ENCODE data around the gene TBXAS1. TPM values are rescaled to one million over a fixed set of nuclear protein-coding genes. Genes with fewer than 3 reads are reported as not detected.

The TBXAS1 gene
- total RNA-seq, 5 donors from 2014 or later (not counting 1 experiment from before 2014, with no cell fraction given), result 5.2 to 14.2 (median 7.3) TPM

GRCh38 chr7:139808846-139809442 is 20.1 kb upstream of the TBXAS1 start:
- Mint-ChIP-seq H3K36me3 (no peaks in the 10 kb centered on the region), H3K4me1 (peaks cover 4% of the 10 kb centered on the region in 3 donors), H3K27me3 (peaks cover 0 to 5% of the 10 kb centered on the region in 2 donors), H3K4me3 (no peak overlapping the region), H3K9me3 (no peaks in the 10 kb centered on the region), H3K27ac (no peak overlapping the region)
- no peaks in the 10 kb centered on the region for H3K36me3 ChIP-seq (ENCODE audit: control insufficient read depth in 2 of 2, extremely low read depth in 1 of 2, insufficient read depth in 1 of 2, low read length in 1 of 2)
- DNase-seq, result no peak
- ChIA-PET CTCF (interaction anchor here in 1 of 2 donors (0.6 kb wide), 1 partner anchor 71 kb away, joined by 4 read pairs; no protein-coding TSS in a partner anchor), POLR2A (interaction anchor here in 1 of 2 donors (0.5 kb wide), 2 partner anchors 187 to 264 kb away, joined by 3 to 4 read pairs; no protein-coding TSS in a partner anchor)
- H3K27me3 ChIP-seq (replicated peaks in 1 of 2; ENCODE audit: control insufficient read depth in 2 of 2, extremely low read depth in 1 of 2, insufficient read depth in 2 of 2, low read length in 1 of 2), result peaks cover 0 to 4% of the 10 kb centered on the region in 2 experiments
- H3K4me3 ChIP-seq (ENCODE audit: control insufficient read depth in 1 of 2, extremely low read depth in 1 of 2, low read length in 1 of 2), result no peak overlapping the region
- no peak for ATAC-seq (replicated peaks in 1 of 4)
- H3K9me3 ChIP-seq, result no peaks in the 10 kb centered on the region
- H3K27ac ChIP-seq (ENCODE audit: low read length), result no peak overlapping the region
- H3K4me1 ChIP-seq (ENCODE audit: control insufficient read depth in 1 of 2, extremely low read depth in 1 of 2, insufficient read depth in 2 of 2, low read length in 2 of 2), result no peaks in the 10 kb centered on the region

- Mint-ChIP-seq H3K36me3 (no peaks in the 10 kb centered on the region), H3K27me3 (peaks cover 0 to 5% of the 10 kb centered on the region in 2 donors), H3K4me1 (peaks cover 4 to 6% (median 6%) of the 10 kb centered on the region in 3 donors), H3K4me3 (no peak overlapping the region), H3K27ac (no peak overlapping the region), H3K9me3 (no peaks in the 10 kb centered on the region)
- ATAC-seq (replicated peaks in 1 of 4) (no peak), DNase-seq (no peak)
- Histone ChIP-seq H3K27me3 (replicated peaks in 1 of 2; ENCODE audit: control insufficient read depth in 2 of 2, extremely low read depth in 1 of 2, insufficient read depth in 2 of 2, low read length in 1 of 2) (peaks cover 0 to 4% of the 10 kb centered on the region in 2 experiments), H3K27ac (ENCODE audit: low read length) (no peak overlapping the region), H3K4me3 (ENCODE audit: control insufficient read depth in 1 of 2, extremely low read depth in 1 of 2, low read length in 1 of 2) (no peak overlapping the region), H3K4me1 (ENCODE audit: control insufficient read depth in 1 of 2, extremely low read depth in 1 of 2, insufficient read depth in 2 of 2, low read length in 2 of 2) (no peaks in the 10 kb centered on the region), H3K9me3 (no peaks in the 10 kb centered on the region), H3K36me3 (ENCODE audit: control insufficient read depth in 2 of 2, extremely low read depth in 1 of 2, insufficient read depth in 1 of 2, low read length in 1 of 2) (no peaks in the 10 kb centered on the region)
- WGBS (ENCODE audit: insufficient coverage), result 17% methylated on average over 1 of the region's 2 CpGs
- POLR2A ChIA-PET, result interaction anchor here in 1 of 2 donors (0.6 kb wide), 1 partner anchor 72 kb away, joined by 4 read pairs; no protein-coding TSS in a partner anchor
- CTCF ChIA-PET, result no interaction called here
These were observed 18.0 kb upstream of the TBXAS1 start for GRCh38 chr7:139811066-139811465.

GRCh38 chr7:139813151-139813550 is 15.9 kb upstream of the TBXAS1 start:
- WGBS (ENCODE audit: insufficient coverage), result 93% methylated on average over 5 of the region's 6 CpGs
- H3K9me3 Mint-ChIP-seq, result peaks cover 0 to 4% (median 0%) of the 10 kb centered on the region in 3 donors
- H3K9me3 ChIP-seq, result no peaks in the 10 kb centered on the region
- no peak overlapping the region for H3K4me3 Mint-ChIP-seq
- H3K4me1 Mint-ChIP-seq, result peaks cover 4 to 6% (median 6%) of the 10 kb centered on the region in 3 donors
- ATAC-seq (replicated peaks in 1 of 4) (no peak), DNase-seq (no peak)
- POLR2A ChIA-PET, result no interaction called here
- CTCF ChIA-PET, result no interaction called here
- peaks cover 0 to 6% of the 10 kb centered on the region in 2 experiments for H3K27me3 ChIP-seq (replicated peaks in 1 of 2; ENCODE audit: control insufficient read depth in 2 of 2, extremely low read depth in 1 of 2, insufficient read depth in 2 of 2, low read length in 1 of 2)
- H3K4me1 ChIP-seq (ENCODE audit: control insufficient read depth in 1 of 2, extremely low read depth in 1 of 2, insufficient read depth in 2 of 2, low read length in 2 of 2), result no peaks in the 10 kb centered on the region
- H3K27me3 Mint-ChIP-seq, result peaks cover 0 to 4% of the 10 kb centered on the region in 2 donors
- no peaks in the 10 kb centered on the region for H3K36me3 Mint-ChIP-seq
- no peak overlapping the region for H3K27ac Mint-ChIP-seq
- no peaks in the 10 kb centered on the region for H3K36me3 ChIP-seq (ENCODE audit: control insufficient read depth in 2 of 2, extremely low read depth in 1 of 2, insufficient read depth in 1 of 2, low read length in 1 of 2)
- H3K27ac ChIP-seq (ENCODE audit: low read length), result no peak overlapping the region
- H3K4me3 ChIP-seq (ENCODE audit: control insufficient read depth in 1 of 2, extremely low read depth in 1 of 2, low read length in 1 of 2), result no peak overlapping the region

- Histone ChIP-seq H3K36me3 (ENCODE audit: control insufficient read depth in 2 of 2, extremely low read depth in 1 of 2, insufficient read depth in 1 of 2, low read length in 1 of 2) (no peaks in the 10 kb centered on the region), H3K9me3 (no peaks in the 10 kb centered on the region), H3K4me3 (ENCODE audit: control insufficient read depth in 1 of 2, extremely low read depth in 1 of 2, low read length in 1 of 2) (no peak overlapping the region), H3K4me1 (ENCODE audit: control insufficient read depth in 1 of 2, extremely low read depth in 1 of 2, insufficient read depth in 2 of 2, low read length in 2 of 2) (no peaks in the 10 kb centered on the region), H3K27me3 (replicated peaks in 1 of 2; ENCODE audit: control insufficient read depth in 2 of 2, extremely low read depth in 1 of 2, insufficient read depth in 2 of 2, low read length in 1 of 2) (peaks cover 0 to 6% of the 10 kb centered on the region in 2 experiments), H3K27ac (ENCODE audit: low read length) (no peak overlapping the region)
- no peak overlapping the region for H3K27ac Mint-ChIP-seq
- WGBS (ENCODE audit: insufficient coverage), result no CpG with 5 or more reads among the region's 2 CpGs
- peaks cover 4 to 6% (median 6%) of the 10 kb centered on the region in 3 donors for H3K4me1 Mint-ChIP-seq
- H3K4me3 Mint-ChIP-seq, result no peak overlapping the region
- DNase-seq (no peak), ATAC-seq (replicated peaks in 1 of 4) (peak; percentile 37 to 56 (median 50))
- ChIA-PET CTCF (interaction anchor here in 1 of 2 donors (0.6 kb wide), 1 partner anchor 10 kb away, joined by 3 read pairs; no protein-coding TSS in a partner anchor), POLR2A (no interaction called here)
- H3K9me3 Mint-ChIP-seq, result peaks cover 0 to 4% (median 0%) of the 10 kb centered on the region in 3 donors
- no peaks in the 10 kb centered on the region for H3K36me3 Mint-ChIP-seq
- peaks cover 0 to 2% of the 10 kb centered on the region in 2 donors for H3K27me3 Mint-ChIP-seq
These were observed 15.4 kb upstream of the TBXAS1 start for GRCh38 chr7:139813689-139814088.

GRCh38 chr7:139817249-139817648 is 11.8 kb upstream of the TBXAS1 start:
- POLR2A ChIA-PET, result no interaction called here

GRCh38 chr7:139820089-139820488 is 9.0 kb upstream of the TBXAS1 start:
- H3K4me3 Mint-ChIP-seq, result no peak overlapping the region
- no peaks in the 10 kb centered on the region for H3K9me3 ChIP-seq
- H3K36me3 Mint-ChIP-seq, result no peaks in the 10 kb centered on the region
- no peak overlapping the region for H3K4me3 ChIP-seq (ENCODE audit: control insufficient read depth in 1 of 2, extremely low read depth in 1 of 2, low read length in 1 of 2)
- H3K27ac Mint-ChIP-seq, result no peak overlapping the region
- peaks cover 0 to 4% (median 0%) of the 10 kb centered on the region in 3 donors for H3K9me3 Mint-ChIP-seq
- 94% methylated on average over 4 of the region's 4 CpGs for WGBS (ENCODE audit: insufficient coverage)
- DNase-seq, result peak in 9 of 35 experiments; percentile 4 to 44 (median 28)
- no peak overlapping the region for H3K27ac ChIP-seq (ENCODE audit: low read length)
- no peaks in the 10 kb centered on the region for H3K36me3 ChIP-seq (ENCODE audit: control insufficient read depth in 2 of 2, extremely low read depth in 1 of 2, insufficient read depth in 1 of 2, low read length in 1 of 2)
- no peaks in the 10 kb centered on the region for H3K4me1 Mint-ChIP-seq
- ChIA-PET POLR2A (no interaction called here), CTCF (no interaction called here)
- ATAC-seq (replicated peaks in 1 of 4), result no peak
- H3K4me1 ChIP-seq (ENCODE audit: control insufficient read depth in 1 of 2, extremely low read depth in 1 of 2, insufficient read depth in 2 of 2, low read length in 2 of 2), result no peaks in the 10 kb centered on the region
- peaks cover 0 to 9% of the 10 kb centered on the region in 2 experiments for H3K27me3 ChIP-seq (replicated peaks in 1 of 2; ENCODE audit: control insufficient read depth in 2 of 2, extremely low read depth in 1 of 2, insufficient read depth in 2 of 2, low read length in 1 of 2)
- no peaks in the 10 kb centered on the region for H3K27me3 Mint-ChIP-seq

More at GRCh38 chr7:139817249-139817648, 11.8 kb upstream of the TBXAS1 start:
- H3K36me3 Mint-ChIP-seq, result no peaks in the 10 kb centered on the region
- Histone ChIP-seq H3K4me3 (ENCODE audit: control insufficient read depth in 1 of 2, extremely low read depth in 1 of 2, low read length in 1 of 2) (no peak overlapping the region), H3K4me1 (ENCODE audit: control insufficient read depth in 1 of 2, extremely low read depth in 1 of 2, insufficient read depth in 2 of 2, low read length in 2 of 2) (no peaks in the 10 kb centered on the region), H3K36me3 (ENCODE audit: control insufficient read depth in 2 of 2, extremely low read depth in 1 of 2, insufficient read depth in 1 of 2, low read length in 1 of 2) (no peaks in the 10 kb centered on the region), H3K27ac (ENCODE audit: low read length) (no peak overlapping the region), H3K27me3 (replicated peaks in 1 of 2; ENCODE audit: control insufficient read depth in 2 of 2, extremely low read depth in 1 of 2, insufficient read depth in 2 of 2, low read length in 1 of 2) (peaks cover 0 to 2% of the 10 kb centered on the region in 2 experiments), H3K9me3 (no peaks in the 10 kb centered on the region)
- H3K4me3 Mint-ChIP-seq, result no peak overlapping the region
- no peak overlapping the region for H3K27ac Mint-ChIP-seq
- ATAC-seq (replicated peaks in 1 of 4) (no peak), DNase-seq (no peak)
- WGBS (ENCODE audit: insufficient coverage), result 95% methylated on average over 6 of the region's 10 CpGs
- peaks cover 4 to 6% (median 6%) of the 10 kb centered on the region in 3 donors for H3K4me1 Mint-ChIP-seq
- H3K27me3 Mint-ChIP-seq, result no peaks in the 10 kb centered on the region
- peaks cover 0 to 4% (median 0%) of the 10 kb centered on the region in 3 donors for H3K9me3 Mint-ChIP-seq
- CTCF ChIA-PET, result interaction anchor here in 1 of 2 donors (0.5 kb wide), 2 partner anchors 171 to 1818 kb away, joined by 4 to 8 read pairs; no protein-coding TSS in a partner anchor

Measured in T-cell (primary cell).